Activated T-helper 17 cell treated with anti-CD3 and anti-CD28 coated beads, Interleukin-2, amount 50 U/mL, for 72 hours (primary cell): ENCODE data around the gene KRT83. TPM values are rescaled to one million over a fixed set of nuclear protein-coding genes. Genes with fewer than 3 reads are reported as not detected.

Source experiments
- ATAC-seq: fragments of 150-1000 bp; cut with Tn5 transposase; replicated peaks from 2 replicates; pipeline ENCODE4 v1.10.0; 2021; ENCODE audit warnings: mild to moderate bottlenecking, moderate library complexity
- H3K27ac Mint-ChIP-seq: one replicate; pipeline ENCODE4 v1.8.0; 2022; ENCODE audit warnings: mixed read lengths
- H3K27me3 Mint-ChIP-seq: one replicate; pipeline ENCODE4 v1.8.0; 2022; ENCODE audit warnings: mixed read lengths
- H3K36me3 Mint-ChIP-seq: one replicate; pipeline ENCODE4 v1.8.0; 2022; ENCODE audit warnings: low read depth, mild to moderate bottlenecking, mixed read lengths
- H3K4me1 Mint-ChIP-seq: one replicate; pipeline ENCODE4 v1.8.0; 2022; ENCODE audit warnings: mixed read lengths
- H3K4me3 Mint-ChIP-seq: one replicate; pipeline ENCODE4 v1.8.0; 2022; ENCODE audit warnings: mild to moderate bottlenecking, mixed read lengths
- H3K9me3 Mint-ChIP-seq: one replicate; pipeline ENCODE4 v1.8.0; 2022; ENCODE audit warnings: mixed read lengths
- total RNA-seq, 2 donors: library from RNA; stranded (reverse); gene quantifications; one replicate each; pipeline ENCODE4 v1.2.3, GENCODE V29; 2022

The KRT83 gene
- total RNA-seq, 2 donors from 2014 or later = not detected

- Mint-ChIP-seq H3K4me1 (no peaks in the 10 kb centered on the region), H3K9me3 (no peaks in the 10 kb centered on the region), H3K27ac (peak overlapping the region; percentile 22), H3K4me3 (no peak overlapping the region), H3K36me3 (no peaks in the 10 kb centered on the region), H3K27me3 (peaks cover 4% of the 10 kb centered on the region)
- ATAC-seq = peak; percentile 65
These were observed 37.6 kb upstream of the KRT83 start for GRCh38 chr12:52358575-52359350.

GRCh38 chr12:52356762-52357580, 35.8 kb upstream of the KRT83 start:
- H3K9me3 Mint-ChIP-seq = no peaks in the 10 kb centered on the region
- no peak for ATAC-seq
- no peaks in the 10 kb centered on the region for H3K36me3 Mint-ChIP-seq
- H3K4me3 Mint-ChIP-seq = no peak overlapping the region
- peaks cover 4% of the 10 kb centered on the region for H3K27me3 Mint-ChIP-seq
- H3K27ac Mint-ChIP-seq = peak overlapping the region; percentile 12
- H3K4me1 Mint-ChIP-seq = peaks cover under 1% of the 10 kb centered on the region

- ATAC-seq = no peak
- H3K4me3 Mint-ChIP-seq = no peak overlapping the region
- H3K9me3 Mint-ChIP-seq = no peaks in the 10 kb centered on the region
These were observed 35.0 kb upstream of the KRT83 start for GRCh38 chr12:52356031-52356761.

GRCh38 chr12:52355176-52355575, 34.0 kb upstream of the KRT83 start:
- Mint-ChIP-seq H3K4me1 (peaks cover 6% of the 10 kb centered on the region), H3K27me3 (peaks cover 4% of the 10 kb centered on the region), H3K36me3 (no peaks in the 10 kb centered on the region), H3K9me3 (no peaks in the 10 kb centered on the region), H3K27ac (no peak overlapping the region), H3K4me3 (no peak overlapping the region)
- no peak for ATAC-seq

More at GRCh38 chr12:52356031-52356761, 35.0 kb upstream of the KRT83 start:
- Mint-ChIP-seq H3K27me3 (peaks cover 4% of the 10 kb centered on the region), H3K27ac (no peak overlapping the region), H3K4me1 (peaks cover 6% of the 10 kb centered on the region), H3K36me3 (no peaks in the 10 kb centered on the region)

GRCh38 chr12:52354200-52354599, 33.0 kb upstream of the KRT83 start:
- Mint-ChIP-seq H3K27me3 (peaks cover 5% of the 10 kb centered on the region), H3K9me3 (no peaks in the 10 kb centered on the region), H3K4me3 (no peak overlapping the region), H3K36me3 (no peaks in the 10 kb centered on the region), H3K4me1 (peaks cover 6% of the 10 kb centered on the region), H3K27ac (no peak overlapping the region)
- ATAC-seq = no peak

- no peak overlapping the region for H3K4me3 Mint-ChIP-seq
- peaks cover 6% of the 10 kb centered on the region for H3K27me3 Mint-ChIP-seq
- no peaks in the 10 kb centered on the region for H3K9me3 Mint-ChIP-seq
- no peak overlapping the region for H3K27ac Mint-ChIP-seq
- no peaks in the 10 kb centered on the region for H3K36me3 Mint-ChIP-seq
- peaks cover 6% of the 10 kb centered on the region for H3K4me1 Mint-ChIP-seq
- no peak for ATAC-seq
These were observed 32.6 kb upstream of the KRT83 start for GRCh38 chr12:52353766-52354165.

GRCh38 chr12:52352951-52353350, 31.8 kb upstream of the KRT83 start:
- no peak for ATAC-seq
- H3K4me1 Mint-ChIP-seq = peaks cover 6% of the 10 kb centered on the region
- no peaks in the 10 kb centered on the region for H3K9me3 Mint-ChIP-seq
- H3K27ac Mint-ChIP-seq = no peak overlapping the region
- peaks cover 8% of the 10 kb centered on the region for H3K27me3 Mint-ChIP-seq
- no peaks in the 10 kb centered on the region for H3K36me3 Mint-ChIP-seq
- H3K4me3 Mint-ChIP-seq = no peak overlapping the region

GRCh38 chr12:52351196-52352059, 30.2 kb upstream of the KRT83 start:
- peaks cover 6% of the 10 kb centered on the region for H3K4me1 Mint-ChIP-seq
- H3K27me3 Mint-ChIP-seq = peaks cover 7% of the 10 kb centered on the region
- H3K36me3 Mint-ChIP-seq = no peaks in the 10 kb centered on the region
- peak overlapping the region; percentile 3 for H3K4me3 Mint-ChIP-seq
- H3K27ac Mint-ChIP-seq = peak overlapping the region; percentile 15
- peak; percentile 79 for ATAC-seq
- no peaks in the 10 kb centered on the region for H3K9me3 Mint-ChIP-seq

GRCh38 chr12:52350786-52351185, 29.6 kb upstream of the KRT83 start:
- Mint-ChIP-seq H3K36me3 (no peaks in the 10 kb centered on the region), H3K4me1 (peaks cover 6% of the 10 kb centered on the region), H3K9me3 (no peaks in the 10 kb centered on the region), H3K27me3 (peaks cover 7% of the 10 kb centered on the region), H3K27ac (no peak overlapping the region), H3K4me3 (no peak overlapping the region)
- no peak for ATAC-seq

GRCh38 chr12:52350021-52350620, 28.9 kb upstream of the KRT83 start:
- H3K4me3 Mint-ChIP-seq = no peak overlapping the region
- H3K9me3 Mint-ChIP-seq = no peaks in the 10 kb centered on the region
- ATAC-seq = no peak
- H3K27me3 Mint-ChIP-seq = peaks cover 7% of the 10 kb centered on the region
- peaks cover 6% of the 10 kb centered on the region for H3K4me1 Mint-ChIP-seq
- H3K36me3 Mint-ChIP-seq = no peaks in the 10 kb centered on the region
- H3K27ac Mint-ChIP-seq = no peak overlapping the region

GRCh38 chr12:52349196-52349595, 28.0 kb upstream of the KRT83 start:
- no peaks in the 10 kb centered on the region for H3K36me3 Mint-ChIP-seq
- H3K27ac Mint-ChIP-seq = no peak overlapping the region
- no peak overlapping the region for H3K4me3 Mint-ChIP-seq
- no peaks in the 10 kb centered on the region for H3K9me3 Mint-ChIP-seq
- peaks cover 6% of the 10 kb centered on the region for H3K4me1 Mint-ChIP-seq
- H3K27me3 Mint-ChIP-seq = peaks cover 7% of the 10 kb centered on the region
- ATAC-seq = no peak

- no peak overlapping the region for H3K4me3 Mint-ChIP-seq
- no peak overlapping the region for H3K27ac Mint-ChIP-seq
- H3K9me3 Mint-ChIP-seq = no peaks in the 10 kb centered on the region
- H3K36me3 Mint-ChIP-seq = no peaks in the 10 kb centered on the region
- H3K4me1 Mint-ChIP-seq = peaks cover 6% of the 10 kb centered on the region
- H3K27me3 Mint-ChIP-seq = peaks cover 7% of the 10 kb centered on the region
- no peak for ATAC-seq
These were observed 26.6 kb upstream of the KRT83 start for GRCh38 chr12:52347551-52348510.

- no peak for ATAC-seq
- Mint-ChIP-seq H3K27me3 (peaks cover 7% of the 10 kb centered on the region), H3K4me3 (no peak overlapping the region), H3K4me1 (peaks cover 6% of the 10 kb centered on the region), H3K9me3 (no peaks in the 10 kb centered on the region), H3K27ac (no peak overlapping the region), H3K36me3 (no peaks in the 10 kb centered on the region)
These were observed 25.8 kb upstream of the KRT83 start for GRCh38 chr12:52347016-52347415.
